ENCODE results near the gene SLC5A5. TPM values are rescaled to one million over a fixed set of nuclear protein-coding genes. Genes with fewer than 3 reads are reported as not detected.

SLC5A5 gene
- polyA plus RNA-seq, 3 donors: not detected

Other genes with a start within 250 kb of the SLC5A5 start
- gene UNC13A, start 183.6 kb upstream of the SLC5A5 start, polyA plus RNA-seq (ENCODE audit: insufficient read length in 3 of 3): under 1 TPM; 0.10 to 0.28 (median 0.16) TPM
- gene MAP1S, start 152.5 kb upstream of the SLC5A5 start, polyA plus RNA-seq (ENCODE audit: insufficient read length in 3 of 3): 10 to 100 TPM; 25.6 to 36.1 (median 30.4) TPM
- 1 to 10 TPM; 1.1 to 1.8 (median 1.5) TPM for gene FCHO1, start 120.5 kb upstream of the SLC5A5 start, polyA plus RNA-seq (ENCODE audit: insufficient read length in 3 of 3)
- gene B3GNT3, start 76.8 kb upstream of the SLC5A5 start, polyA plus RNA-seq (ENCODE audit: insufficient read length in 3 of 3): 10 to 100 TPM in 1 of 3 donors, 1 to 10 TPM in 2; 4.6 to 11.3 (median 5.3) TPM
- under 1 TPM; 0.26 to 0.28 (median 0.28) TPM for gene INSL3, start 50.4 kb upstream of the SLC5A5 start, polyA plus RNA-seq (ENCODE audit: insufficient read length in 3 of 3)
- 1 to 10 TPM; 2.1 to 2.6 (median 2.2) TPM for gene JAK3, start 24.0 kb upstream of the SLC5A5 start, polyA plus RNA-seq (ENCODE audit: insufficient read length in 3 of 3)
- 100 to 1,000 TPM; 782 to 939 (median 817) TPM for gene RPL18A, start 12.0 kb upstream of the SLC5A5 start, polyA plus RNA-seq (ENCODE audit: insufficient read length in 3 of 3)
- gene CCDC124, start 61.1 kb downstream of the SLC5A5 start, polyA plus RNA-seq (ENCODE audit: insufficient read length in 3 of 3): 10 to 100 TPM; 46.5 to 57.1 (median 52.7) TPM
- 1 to 10 TPM; 3.9 to 6.2 (median 4.2) TPM for gene KCNN1, start 95.2 kb downstream of the SLC5A5 start, polyA plus RNA-seq (ENCODE audit: insufficient read length in 3 of 3)
- gene ARRDC2, start 136.2 kb downstream of the SLC5A5 start, polyA plus RNA-seq (ENCODE audit: insufficient read length in 3 of 3): 1 to 10 TPM; 3.9 to 4.3 (median 4.1) TPM
- under 1 TPM; 0.14 to 0.16 (median 0.14) TPM for gene IL12RB1, start 215.0 kb downstream of the SLC5A5 start, polyA plus RNA-seq (ENCODE audit: insufficient read length in 3 of 3)
- 1 to 10 TPM; 3.5 to 5.1 (median 4.5) TPM for gene MAST3, start 225.8 kb downstream of the SLC5A5 start, polyA plus RNA-seq (ENCODE audit: insufficient read length in 3 of 3)